Measurements from ENCODE around the gene ROR1.
"Not testable (repeated sequence)": the region's sequence is repeated elsewhere in the genome, so short reads cannot be mapped to it uniquely, and the experiment has no call there.

ROR1 gene

DNA sequence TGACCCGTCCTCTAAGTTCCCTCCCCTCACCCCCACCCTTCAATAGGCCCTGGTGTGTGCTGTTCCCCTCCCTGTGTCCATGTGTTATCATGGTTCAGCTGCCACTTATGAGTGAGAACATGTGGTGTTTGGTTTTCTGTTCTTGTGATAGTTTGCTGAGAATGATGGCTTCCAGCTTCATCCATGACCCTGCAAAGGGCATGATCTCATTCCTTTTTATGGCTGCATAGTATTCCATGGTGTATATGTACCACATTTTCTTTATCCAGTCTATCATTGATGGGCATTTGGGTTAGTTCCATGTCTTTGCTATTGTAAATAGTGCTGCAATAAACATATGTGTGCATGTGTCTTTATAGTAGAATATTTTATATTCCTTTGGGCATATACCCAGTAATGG, 330.8 kb downstream of the ROR1 start:
- DNase-seq (ENCODE audit: low read depth, low spot score); H3K27ac ChIP-seq: not testable (repeated sequence)

DNA sequence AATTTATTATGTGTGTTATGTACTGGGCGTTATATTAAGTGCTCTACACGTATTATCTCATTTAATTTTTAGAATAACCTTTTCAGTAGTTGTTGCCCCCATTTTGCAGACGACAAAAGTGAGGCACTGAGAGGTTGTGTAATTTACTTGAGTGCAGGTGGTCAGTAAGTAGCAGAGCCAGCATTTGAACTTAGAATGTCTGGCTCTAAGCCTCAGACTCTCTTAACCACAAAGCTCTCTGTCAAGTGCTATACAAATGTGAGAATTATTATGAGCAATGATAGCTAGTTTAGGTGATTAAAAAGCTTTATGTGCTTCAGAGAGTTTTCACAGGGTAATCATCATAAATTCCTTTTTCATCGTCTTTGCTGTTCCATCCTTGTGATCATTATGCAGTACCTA, 333.3 kb downstream of the ROR1 start:
- DNase-seq (ENCODE audit: low read depth, low spot score), result no peak
- H3K27ac ChIP-seq, result no peak overlapping the region

DNA sequence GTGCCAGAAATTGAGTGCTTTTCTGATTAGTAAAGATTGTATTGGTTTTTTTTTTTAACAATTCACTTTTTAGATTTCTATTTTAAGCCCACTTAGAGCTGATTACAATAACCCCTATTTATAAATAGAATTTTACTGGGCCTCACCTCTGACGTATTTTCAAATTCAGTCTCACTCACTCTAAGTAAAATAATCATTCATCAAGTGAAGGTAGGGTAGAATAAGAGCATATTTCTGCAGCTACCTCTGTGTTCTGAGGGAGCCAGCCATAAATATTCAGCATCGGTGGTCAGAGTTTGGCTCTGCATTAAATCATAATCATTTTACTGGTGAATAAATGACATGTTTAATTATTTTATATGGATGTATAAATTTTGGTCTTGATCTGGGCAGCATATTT, 333.8 kb downstream of the ROR1 start:
- DNase-seq (ENCODE audit: low read depth, low spot score), result no peak
- no peak overlapping the region for H3K27ac ChIP-seq

DNA sequence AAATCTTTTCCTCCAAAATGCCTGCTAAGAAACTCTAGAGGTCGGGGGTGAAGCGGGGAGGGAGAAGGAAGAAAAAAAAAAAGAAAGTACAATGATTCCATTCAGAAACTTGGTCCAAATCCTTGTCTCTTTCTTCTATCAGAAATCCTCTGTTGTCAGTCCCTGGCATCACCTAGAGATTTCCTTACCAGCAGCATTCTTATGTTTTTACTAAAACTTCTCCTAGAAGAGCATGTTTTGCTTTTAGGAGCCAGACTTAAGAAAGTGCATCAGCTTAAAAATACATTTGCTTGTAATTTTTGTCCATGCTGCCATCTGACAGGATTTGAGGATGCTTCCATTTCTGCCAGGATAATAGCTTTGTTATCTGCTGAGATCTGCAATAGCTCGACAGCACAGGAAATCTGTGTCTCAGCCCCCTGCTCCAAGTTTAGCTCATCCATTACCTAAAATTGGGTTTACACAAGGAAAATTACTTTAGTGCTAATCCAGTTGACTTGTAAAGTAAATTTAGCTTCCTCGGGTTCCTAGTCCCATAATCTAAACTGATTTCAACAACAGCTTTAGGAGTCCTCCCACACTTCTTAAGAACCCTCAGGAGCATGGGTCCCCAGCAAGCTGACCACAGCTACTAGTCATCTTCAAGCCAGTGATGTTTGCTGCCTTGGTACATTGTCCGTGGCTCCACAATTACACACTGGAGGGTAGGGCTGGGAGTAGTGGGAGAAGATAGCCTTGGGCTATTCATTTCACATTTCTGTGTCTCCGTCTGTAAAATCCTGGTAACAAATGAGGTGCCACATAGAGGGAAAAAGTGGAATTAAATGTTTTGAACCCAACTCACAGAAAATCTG, 337.3 kb downstream of the ROR1 start:
- H3K27ac ChIP-seq, result peak overlapping the region; percentile 69
- no peak for DNase-seq (ENCODE audit: low read depth, low spot score)

DNA sequence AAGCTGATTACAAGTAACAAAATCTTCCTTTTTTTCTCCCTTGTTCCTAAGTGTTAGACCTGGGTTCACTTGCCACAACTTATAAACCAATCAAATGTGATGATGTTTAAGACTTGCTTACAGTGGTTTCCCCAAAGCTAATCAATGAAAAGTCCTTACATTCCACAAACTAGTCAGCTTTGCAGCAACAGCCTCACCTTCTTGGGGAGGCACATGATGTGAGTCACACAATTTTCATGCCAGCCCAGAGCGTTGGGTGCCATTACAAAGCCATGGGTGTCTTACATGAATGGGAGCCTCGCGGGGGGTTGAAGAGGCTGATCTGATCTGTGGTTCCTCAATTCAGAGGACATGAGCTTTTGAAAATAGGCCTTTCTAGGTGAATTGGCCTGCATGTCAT, 338.0 kb downstream of the ROR1 start:
- DNase-seq (ENCODE audit: low read depth, low spot score), result no peak
- peak overlapping the region; percentile 69 for H3K27ac ChIP-seq

DNA sequence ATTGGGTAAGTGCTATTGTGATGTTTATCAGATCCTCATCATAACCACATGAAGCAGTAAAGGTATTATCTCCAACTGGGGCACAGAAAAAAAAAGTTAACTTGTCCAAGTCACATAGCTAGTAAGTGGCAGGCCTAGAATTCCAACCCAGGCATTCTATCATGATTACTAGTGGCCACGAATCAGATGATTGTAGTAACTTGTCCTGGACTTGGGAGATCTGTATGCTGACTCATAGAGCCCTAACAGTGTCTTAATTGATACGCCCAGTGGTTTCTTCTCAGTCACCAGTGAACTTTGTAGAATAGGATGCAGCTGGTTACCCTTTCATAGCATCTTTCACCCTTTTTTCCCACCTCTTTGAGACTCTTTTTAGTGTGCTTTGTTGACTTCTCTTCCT, 338.5 kb downstream of the ROR1 start:
- H3K27ac ChIP-seq, result peak overlapping the region; percentile 69
- DNase-seq (ENCODE audit: low read depth, low spot score), result peak; percentile 75

DNA sequence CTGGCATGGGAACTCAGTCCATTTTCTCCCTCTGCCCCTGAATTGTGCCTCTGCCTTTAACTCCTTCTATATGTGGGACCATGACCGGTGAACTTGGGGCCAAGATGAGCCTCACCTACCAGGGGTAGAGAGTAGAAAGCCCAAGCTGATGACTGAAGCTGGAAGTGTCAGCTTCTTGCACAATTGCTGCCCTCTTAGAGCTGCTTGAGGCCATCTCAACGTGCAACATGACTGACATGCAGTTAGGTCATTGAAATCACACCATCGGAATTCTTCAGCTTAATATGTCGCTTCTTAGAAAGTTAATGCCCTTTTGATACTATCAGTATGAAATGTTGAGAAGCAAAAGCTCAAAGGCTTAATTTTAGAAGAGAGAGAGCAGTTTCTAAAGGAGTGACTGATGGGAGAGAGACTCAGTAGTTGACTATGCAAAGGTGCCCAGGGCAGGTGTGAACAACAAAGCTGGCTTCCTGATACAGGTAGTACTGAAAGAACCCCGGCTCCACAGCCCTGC, 340.3 kb downstream of the ROR1 start:
- H3K27ac ChIP-seq, result peak overlapping the region; percentile 1
- DNase-seq (ENCODE audit: low read depth, low spot score), result no peak

DNA sequence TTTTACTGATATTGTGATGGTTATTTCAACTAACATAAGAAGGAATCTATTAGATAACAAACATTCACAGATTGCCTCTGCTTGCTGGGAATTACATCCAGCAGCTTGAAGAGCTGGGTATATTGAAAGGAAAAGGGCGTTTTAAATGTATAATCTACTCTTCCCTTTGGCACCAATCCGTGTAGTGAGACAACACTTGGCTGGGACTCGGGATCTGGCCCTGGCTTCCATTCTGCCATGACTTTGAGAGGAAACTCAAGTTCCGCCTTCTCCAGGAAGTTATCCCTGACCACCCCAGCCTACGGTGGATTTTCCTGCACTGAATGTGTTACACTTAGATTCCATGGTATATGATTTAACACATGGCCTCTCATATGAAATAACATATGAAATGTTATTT, 342.7 kb downstream of the ROR1 start:
- no peak overlapping the region for H3K27ac ChIP-seq
- DNase-seq (ENCODE audit: low read depth, low spot score), result no peak

DNA sequence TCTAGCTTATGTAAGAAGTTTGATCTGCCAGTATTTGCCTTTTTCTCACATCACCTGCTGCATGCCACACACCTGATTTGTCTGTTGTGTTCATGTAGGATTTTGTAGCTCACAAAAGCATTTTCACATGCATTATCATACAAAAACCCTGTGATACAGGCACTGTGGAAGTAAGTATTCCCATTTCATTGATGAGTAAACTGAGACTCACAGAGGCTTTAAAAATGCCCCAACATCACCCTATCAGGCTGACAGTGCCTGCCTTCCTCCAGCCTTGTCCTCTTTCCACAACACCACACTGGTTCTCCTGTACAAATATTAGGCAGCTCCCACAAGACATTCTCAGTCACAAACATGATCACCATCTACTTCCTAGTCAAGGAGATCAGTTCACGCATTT, 343.7 kb downstream of the ROR1 start:
- no peak for DNase-seq (ENCODE audit: low read depth, low spot score)
- no peak overlapping the region for H3K27ac ChIP-seq

DNA sequence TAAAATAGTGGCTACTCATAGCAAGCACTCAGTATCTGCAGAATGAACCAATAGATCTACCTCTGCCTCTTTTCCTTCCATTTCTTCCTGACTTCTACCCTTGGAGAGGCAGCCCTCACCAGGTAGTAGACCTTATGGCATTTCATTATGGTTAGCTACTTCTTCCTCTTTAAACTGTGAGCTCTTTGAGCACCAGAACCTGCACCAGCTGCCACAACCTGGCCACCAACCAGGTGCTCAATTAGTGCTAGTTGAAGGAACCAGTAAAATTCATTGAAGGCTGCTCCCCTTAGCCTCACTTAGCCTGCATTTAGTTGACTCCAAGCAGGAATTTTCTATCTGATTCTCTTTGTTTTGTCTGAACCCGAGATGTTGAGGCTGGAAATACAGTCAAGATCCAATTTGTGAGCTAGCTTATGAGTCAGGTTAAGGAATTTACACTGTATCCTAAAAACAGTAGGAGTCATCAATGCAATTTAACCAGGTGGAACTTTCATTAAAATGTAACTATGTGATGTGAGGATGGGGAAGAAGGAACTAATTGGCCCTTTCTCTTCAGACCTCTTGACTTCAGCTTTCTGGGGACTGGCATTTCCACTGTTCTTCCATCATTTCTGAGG, 348.1 kb downstream of the ROR1 start:
- no peak for DNase-seq (ENCODE audit: low read depth, low spot score)

DNA sequence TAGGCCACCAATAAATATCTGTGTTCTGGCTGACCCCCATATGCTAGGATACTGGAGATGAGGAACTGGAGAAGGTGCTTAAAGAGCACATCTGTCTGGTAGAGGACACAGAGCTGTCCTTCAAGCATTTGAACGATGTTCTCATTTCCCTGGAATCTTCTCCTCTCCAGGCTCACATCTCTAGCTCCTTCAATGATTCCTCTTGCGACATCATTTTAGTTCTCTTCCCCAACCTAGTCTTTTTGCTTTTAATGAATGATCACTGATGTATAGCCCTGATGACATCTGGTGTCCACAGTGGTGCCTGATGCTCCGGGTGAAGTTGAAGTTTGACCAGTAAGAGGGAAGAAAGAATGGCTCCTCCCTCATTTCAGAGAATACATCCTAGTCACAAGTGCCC, 348.8 kb downstream of the ROR1 start:
- H3K27ac ChIP-seq, result no peak overlapping the region
- DNase-seq (ENCODE audit: low read depth, low spot score), result no peak

More for the DNA sequence above, 348.1 kb downstream of the ROR1 start:
- no peak overlapping the region for H3K27ac ChIP-seq

DNA sequence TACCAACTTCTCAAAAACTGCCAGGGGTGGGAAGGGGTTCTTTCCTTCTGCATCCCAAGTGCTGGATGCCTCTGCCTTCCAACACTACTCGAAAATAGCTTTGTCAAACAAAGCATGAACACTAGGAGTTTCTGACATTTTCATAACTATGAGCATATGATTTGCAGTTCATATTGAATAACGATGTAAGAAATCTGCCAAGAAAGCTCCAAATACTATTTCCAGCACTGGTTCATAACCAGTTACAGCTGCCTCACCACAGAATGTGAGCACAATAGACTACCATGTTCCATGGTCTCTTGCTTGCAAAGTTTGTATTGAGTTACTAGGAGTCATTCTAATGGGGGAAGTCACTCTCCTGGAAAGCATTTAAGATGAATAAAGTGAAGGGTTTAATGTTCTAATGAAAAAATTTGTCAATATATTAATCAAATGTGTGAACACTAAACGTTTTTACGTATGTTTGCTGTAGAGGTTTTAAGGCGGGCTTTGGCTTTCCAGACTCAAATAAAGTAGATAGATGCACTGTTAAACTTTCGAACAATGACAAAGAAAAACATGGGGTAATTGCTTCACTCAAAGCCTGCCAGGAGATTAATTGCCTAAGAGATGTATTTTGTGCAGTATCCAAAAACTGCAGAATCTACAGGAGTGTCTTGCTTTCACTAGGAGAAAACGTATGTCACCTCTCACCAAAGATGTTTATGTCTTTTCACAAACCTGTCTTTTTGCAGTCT, 351.1 kb downstream of the ROR1 start:
- no peak for DNase-seq (ENCODE audit: low read depth, low spot score)
- H3K27ac ChIP-seq, result no peak overlapping the region

DNA sequence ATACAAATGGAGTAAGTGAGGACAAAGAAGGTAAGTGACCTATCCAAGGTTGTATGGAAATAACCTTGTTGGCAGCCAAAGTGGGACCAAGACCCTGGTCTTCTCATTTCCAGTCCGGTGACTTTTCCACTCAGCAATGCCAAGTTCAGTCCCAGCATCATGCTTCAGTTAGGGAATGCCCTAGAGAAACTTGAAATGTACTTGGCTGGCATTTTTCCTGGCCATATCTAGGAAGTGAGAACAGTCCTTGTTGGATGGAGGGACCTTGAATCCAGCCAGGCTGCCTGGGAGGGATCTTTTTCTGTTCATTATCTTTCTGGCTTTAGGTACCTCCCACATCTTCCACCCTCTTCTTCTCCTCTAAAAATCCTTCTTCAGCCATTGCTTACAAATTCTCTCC, 352.8 kb downstream of the ROR1 start:
- no peak for DNase-seq (ENCODE audit: low read depth, low spot score)
- no peak overlapping the region for H3K27ac ChIP-seq

DNA sequence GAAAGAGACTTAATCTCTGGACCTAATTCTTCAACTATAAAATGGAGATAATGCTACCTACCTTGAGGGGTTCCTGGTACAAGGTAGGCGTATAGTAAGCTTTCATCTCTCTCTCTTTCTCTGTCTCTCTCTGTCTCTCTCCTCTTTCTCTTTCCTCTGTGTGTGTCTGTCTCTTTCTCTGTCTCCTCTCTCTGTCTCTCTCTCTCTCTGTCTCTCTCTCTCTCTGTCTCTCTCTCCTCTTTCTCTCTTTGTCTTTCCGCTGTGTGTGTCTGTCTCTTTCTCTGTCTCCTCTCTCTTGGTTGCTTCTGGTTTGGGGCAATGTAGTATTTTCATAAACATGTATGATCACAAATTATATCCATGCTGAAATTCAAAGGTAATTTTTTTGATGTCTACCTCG, 353.5 kb downstream of the ROR1 start:
- DNase-seq (ENCODE audit: low read depth, low spot score), result no peak
- H3K27ac ChIP-seq, result no peak overlapping the region

DNA sequence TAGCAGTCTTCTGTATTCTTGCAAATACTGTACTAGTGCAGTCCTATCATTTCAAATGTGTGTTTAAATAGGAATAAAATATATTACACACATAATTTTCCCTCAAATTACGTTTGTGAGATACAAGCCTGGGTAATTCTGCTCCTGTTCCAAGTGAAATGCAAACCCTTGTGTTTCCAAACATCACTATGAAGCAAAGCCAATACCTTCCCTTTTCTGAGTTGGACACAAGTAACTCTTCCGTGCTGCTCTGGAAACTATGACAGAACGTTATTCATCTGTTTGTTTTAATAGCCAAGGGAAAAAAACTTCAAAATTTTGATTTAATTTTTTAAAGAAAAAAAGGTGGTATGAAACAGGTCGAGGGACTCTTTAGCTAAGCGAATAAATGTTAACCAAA, 355.9 kb downstream of the ROR1 start:
- no peak overlapping the region for H3K27ac ChIP-seq
- no peak for DNase-seq (ENCODE audit: low read depth, low spot score)

DNA sequence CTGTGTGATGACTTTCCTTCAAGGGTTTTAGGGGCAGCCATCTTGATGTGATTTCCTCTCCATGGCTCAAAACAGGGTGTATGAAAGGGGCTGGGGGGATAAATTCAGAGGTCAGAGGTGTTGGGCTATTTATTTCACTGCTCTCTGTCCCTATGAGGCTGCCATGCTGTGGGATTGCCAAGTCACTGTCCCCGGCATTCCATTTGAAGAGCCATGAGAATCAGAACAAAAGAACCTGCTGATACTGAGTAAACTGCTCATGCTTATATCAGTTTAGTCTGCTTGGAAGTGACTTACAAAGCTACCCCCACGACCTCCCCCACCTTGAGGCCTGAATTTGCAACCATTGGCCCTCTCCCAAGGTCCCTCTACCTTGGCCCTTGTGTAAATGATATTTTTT, 357.3 kb downstream of the ROR1 start:
- no peak overlapping the region for H3K27ac ChIP-seq
- DNase-seq (ENCODE audit: low read depth, low spot score), result no peak

DNA sequence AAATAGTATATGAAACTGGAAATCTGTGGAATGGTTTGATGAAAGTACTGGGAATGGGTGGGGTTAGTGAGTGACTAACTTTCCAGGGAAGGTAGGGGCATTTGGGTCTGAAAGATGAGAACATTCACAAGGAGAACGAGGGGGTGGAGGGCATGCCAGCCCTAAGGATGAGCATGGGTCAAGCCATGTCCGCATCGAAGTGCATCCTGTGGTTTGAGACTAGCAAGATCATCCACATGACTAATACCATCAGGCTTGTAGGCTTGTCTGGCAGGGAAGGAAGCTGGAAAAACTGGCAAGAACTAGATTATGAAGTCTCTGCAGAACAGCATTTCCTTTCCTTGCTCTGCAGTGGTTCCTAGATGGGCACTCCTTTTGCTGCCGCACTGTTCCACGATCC, 359.2 kb downstream of the ROR1 start:
- peak; percentile 56 for DNase-seq (ENCODE audit: low read depth, low spot score)
- H3K27ac ChIP-seq, result no peak overlapping the region

DNA sequence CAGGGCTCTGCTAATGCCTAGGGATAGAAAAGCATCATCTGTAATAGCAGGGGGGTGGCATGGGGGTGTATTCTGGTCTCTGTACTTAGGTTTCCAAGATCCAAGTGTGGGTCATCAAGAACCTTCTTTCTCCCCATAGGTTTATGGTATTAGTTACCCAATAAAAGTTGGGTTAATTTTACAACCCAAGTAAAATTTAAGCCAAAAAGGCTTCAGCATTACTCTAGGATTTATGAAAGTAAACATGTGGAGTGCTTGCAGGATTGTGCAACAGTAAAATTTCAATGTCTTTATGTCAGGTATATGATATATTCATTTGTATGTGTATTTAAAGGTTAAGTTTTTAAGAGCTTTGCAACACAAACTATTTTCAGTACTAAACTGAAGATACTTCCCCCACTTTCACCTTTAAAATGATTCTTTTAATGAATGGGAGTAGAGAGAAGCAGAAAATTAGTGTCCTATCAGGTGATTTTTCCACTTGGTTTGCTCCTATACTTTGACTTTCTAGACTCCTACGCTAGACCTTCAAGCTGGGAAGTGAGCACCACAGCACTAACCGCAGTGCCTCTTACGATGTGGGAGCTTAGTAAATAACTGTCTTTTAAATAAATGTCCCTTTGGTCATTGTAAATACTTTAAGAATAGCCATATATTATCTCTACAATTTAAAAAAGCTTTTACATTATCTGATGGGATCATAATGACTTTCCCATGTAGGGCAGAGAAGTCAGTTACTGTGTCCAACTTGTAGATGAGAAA, 361.8 kb downstream of the ROR1 start:
- H3K27ac ChIP-seq, result no peak overlapping the region

DNA sequence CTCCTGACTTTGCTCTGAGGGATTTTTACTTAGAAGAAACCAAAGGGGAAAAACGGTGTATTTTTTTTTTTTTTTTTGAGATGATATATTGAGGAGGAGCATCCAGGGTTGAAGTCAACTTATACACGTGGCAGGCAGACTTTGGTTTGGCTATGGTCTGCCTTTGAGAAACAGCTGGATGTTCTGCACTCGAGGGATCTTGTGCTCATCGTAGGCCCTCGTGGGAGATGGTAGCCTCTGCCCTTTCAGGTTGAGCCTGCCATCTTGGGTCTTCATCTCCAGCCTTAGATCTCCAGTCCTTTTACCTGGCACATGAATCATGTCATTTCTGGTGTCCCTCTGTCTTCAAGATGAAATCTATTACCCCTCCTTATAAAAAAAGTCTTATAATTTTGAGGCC, 362.5 kb downstream of the ROR1 start:
- no peak overlapping the region for H3K27ac ChIP-seq
- DNase-seq (ENCODE audit: low read depth, low spot score), result no peak

More for the DNA sequence above, 361.8 kb downstream of the ROR1 start:
- DNase-seq (ENCODE audit: low read depth, low spot score), result no peak

DNA sequence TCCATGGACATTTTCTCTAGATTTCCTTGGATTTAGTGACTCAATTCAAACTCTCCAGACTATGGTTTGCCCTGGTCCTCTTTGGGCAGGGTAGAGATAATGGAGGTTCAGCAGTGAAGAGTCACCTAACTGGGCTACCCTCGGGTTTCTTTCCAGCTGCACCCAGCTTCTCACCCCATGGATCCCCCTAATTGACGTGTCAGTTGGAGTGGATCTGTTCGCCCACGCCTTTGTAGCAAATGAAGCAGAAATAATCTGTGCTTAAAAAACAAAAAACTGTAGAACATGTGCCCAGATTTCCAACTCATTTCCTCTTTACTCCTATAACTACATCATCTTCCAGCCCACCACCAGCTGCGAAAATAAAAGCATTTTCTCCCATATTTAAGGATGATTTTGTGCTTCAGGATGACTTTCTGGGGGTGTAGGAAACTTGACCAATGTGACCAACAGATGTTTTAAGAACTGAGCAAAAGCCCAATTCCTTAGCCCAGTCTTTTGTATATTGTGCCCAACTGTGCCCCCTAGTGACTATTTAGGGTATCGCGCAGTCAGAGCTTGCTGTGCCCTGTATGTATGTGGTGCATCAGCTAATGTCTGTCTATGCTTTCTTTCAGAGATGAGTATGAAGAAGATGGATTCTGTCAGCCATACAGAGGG, 363.1 kb downstream of the ROR1 start:
- peak; percentile 20 for DNase-seq (ENCODE audit: low read depth, low spot score)
- no peak overlapping the region for H3K27ac ChIP-seq

All from epithelial cell of prostate (primary cell).